ENCODE results near the gene CBFA2T3. TPM values are rescaled to one million over a fixed set of nuclear protein-coding genes. Genes with fewer than 3 reads are reported as not detected.

The CBFA2T3 gene
- total RNA-seq, 1 experiment from 2014 or later = 2.1 TPM

GRCh38 chr16:88959022-88959421 is 18.0 kb downstream of the CBFA2T3 start:
- Mint-ChIP-seq H3K27me3 (ENCODE audit: insufficient read depth, unreplicated experiment) (peaks cover 35% of the 10 kb centered on the region), H3K4me3 (ENCODE audit: unreplicated experiment) (no peak overlapping the region), H3K27ac (ENCODE audit: unreplicated experiment) (no peak overlapping the region), H3K4me1 (ENCODE audit: low read depth, unreplicated experiment) (no peaks in the 10 kb centered on the region), H3K9me3 (ENCODE audit: unreplicated experiment) (no peaks in the 10 kb centered on the region), H3K36me3 (ENCODE audit: insufficient read depth, unreplicated experiment) (no peaks in the 10 kb centered on the region)
- no TSS peak for BruUV-seq (replicated peaks)
- DNase-seq = no peak
- Histone ChIP-seq H3K4me3 (ENCODE audit: low read depth, low read length) (no peak overlapping the region), H3K4me1 (no peaks in the 10 kb centered on the region), H3K9me3 (no peaks in the 10 kb centered on the region), H3K27me3 (replicated peaks; ENCODE audit: control insufficient read depth, insufficient read depth, low read length) (peaks cover 1% of the 10 kb centered on the region), H3K36me3 (ENCODE audit: control insufficient read depth, insufficient read depth, low read length) (no peaks in the 10 kb centered on the region)
- ChIA-PET CTCF (no interaction called here), POLR2A (no interaction called here)
- intact Hi-C loops (cut with micrococcal nuclease; ENCODE audit: unreplicated experiment) = no loop called here
- no peak for TF ChIP-seq CTCF (IDR thresholded peaks at IDR 0.05; ENCODE audit: insufficient read depth in 1 of 2, low read depth in 1 of 2, low read length in 1 of 2, severe bottlenecking in 1 of 2, unreplicated experiment in 1 of 2)

GRCh38 chr16:88957887-88958577 is 19.0 kb downstream of the CBFA2T3 start:
- CTCF ChIA-PET = interaction anchor here (0.7 kb wide), 1 partner anchor 97 kb away, joined by 3 read pairs; no protein-coding TSS in a partner anchor
- H3K4me3 Mint-ChIP-seq (ENCODE audit: unreplicated experiment) = no peak overlapping the region
- H3K36me3 ChIP-seq (ENCODE audit: control insufficient read depth, insufficient read depth, low read length) = no peaks in the 10 kb centered on the region
- no peak for DNase-seq
- no peaks in the 10 kb centered on the region for H3K36me3 Mint-ChIP-seq (ENCODE audit: insufficient read depth, unreplicated experiment)
- no peaks in the 10 kb centered on the region for H3K4me1 ChIP-seq
- H3K4me3 ChIP-seq (ENCODE audit: low read depth, low read length) = no peak overlapping the region
- intact Hi-C loops (cut with micrococcal nuclease; ENCODE audit: unreplicated experiment) = no loop called here
- no peaks in the 10 kb centered on the region; the same call in 1 of the 2 replicates for H3K27me3 ChIP-seq (replicated peaks; ENCODE audit: control insufficient read depth, insufficient read depth, low read length)
- POLR2A ChIA-PET = no interaction called here
- H3K4me1 Mint-ChIP-seq (ENCODE audit: low read depth, unreplicated experiment) = no peaks in the 10 kb centered on the region
- TF ChIP-seq CTCF (IDR thresholded peaks at IDR 0.05; ENCODE audit: insufficient read depth in 1 of 2, low read depth in 1 of 2, low read length in 1 of 2, severe bottlenecking in 1 of 2, unreplicated experiment in 1 of 2) = no peak
- H3K27ac Mint-ChIP-seq (ENCODE audit: unreplicated experiment) = no peak overlapping the region
- H3K9me3 ChIP-seq = no peaks in the 10 kb centered on the region
- H3K27me3 Mint-ChIP-seq (ENCODE audit: insufficient read depth, unreplicated experiment) = peaks cover 32% of the 10 kb centered on the region
- BruUV-seq (replicated peaks) = no TSS peak
- H3K9me3 Mint-ChIP-seq (ENCODE audit: unreplicated experiment) = no peaks in the 10 kb centered on the region

GRCh38 chr16:88957433-88957767 is 19.6 kb downstream of the CBFA2T3 start:
- peaks cover 38% of the 10 kb centered on the region for H3K27me3 Mint-ChIP-seq (ENCODE audit: insufficient read depth, unreplicated experiment)
- intact Hi-C loops (cut with micrococcal nuclease; ENCODE audit: unreplicated experiment) = no loop called here
- H3K9me3 ChIP-seq = no peaks in the 10 kb centered on the region
- H3K4me3 Mint-ChIP-seq (ENCODE audit: unreplicated experiment) = no peak overlapping the region
- no peaks in the 10 kb centered on the region for H3K9me3 Mint-ChIP-seq (ENCODE audit: unreplicated experiment)
- ChIA-PET CTCF (no interaction called here), POLR2A (no interaction called here)
- BruUV-seq (replicated peaks) = no TSS peak
- H3K4me1 Mint-ChIP-seq (ENCODE audit: low read depth, unreplicated experiment) = no peaks in the 10 kb centered on the region
- no peak overlapping the region for H3K27ac Mint-ChIP-seq (ENCODE audit: unreplicated experiment)
- no peaks in the 10 kb centered on the region for H3K36me3 Mint-ChIP-seq (ENCODE audit: insufficient read depth, unreplicated experiment)
- no peaks in the 10 kb centered on the region; the same call in 1 of the 2 replicates for H3K27me3 ChIP-seq (replicated peaks; ENCODE audit: control insufficient read depth, insufficient read depth, low read length)
- TF ChIP-seq CTCF (IDR thresholded peaks at IDR 0.05; ENCODE audit: insufficient read depth in 1 of 2, low read depth in 1 of 2, low read length in 1 of 2, severe bottlenecking in 1 of 2, unreplicated experiment in 1 of 2) = no peak
- DNase-seq = no peak
- H3K36me3 ChIP-seq (ENCODE audit: control insufficient read depth, insufficient read depth, low read length) = no peaks in the 10 kb centered on the region
- no peak overlapping the region for H3K4me3 ChIP-seq (ENCODE audit: low read depth, low read length)
- H3K4me1 ChIP-seq = no peaks in the 10 kb centered on the region

All from Caco-2 (cell line).